Measurements from ENCODE around the gene CASKIN2.

CASKIN2 gene

DNA sequence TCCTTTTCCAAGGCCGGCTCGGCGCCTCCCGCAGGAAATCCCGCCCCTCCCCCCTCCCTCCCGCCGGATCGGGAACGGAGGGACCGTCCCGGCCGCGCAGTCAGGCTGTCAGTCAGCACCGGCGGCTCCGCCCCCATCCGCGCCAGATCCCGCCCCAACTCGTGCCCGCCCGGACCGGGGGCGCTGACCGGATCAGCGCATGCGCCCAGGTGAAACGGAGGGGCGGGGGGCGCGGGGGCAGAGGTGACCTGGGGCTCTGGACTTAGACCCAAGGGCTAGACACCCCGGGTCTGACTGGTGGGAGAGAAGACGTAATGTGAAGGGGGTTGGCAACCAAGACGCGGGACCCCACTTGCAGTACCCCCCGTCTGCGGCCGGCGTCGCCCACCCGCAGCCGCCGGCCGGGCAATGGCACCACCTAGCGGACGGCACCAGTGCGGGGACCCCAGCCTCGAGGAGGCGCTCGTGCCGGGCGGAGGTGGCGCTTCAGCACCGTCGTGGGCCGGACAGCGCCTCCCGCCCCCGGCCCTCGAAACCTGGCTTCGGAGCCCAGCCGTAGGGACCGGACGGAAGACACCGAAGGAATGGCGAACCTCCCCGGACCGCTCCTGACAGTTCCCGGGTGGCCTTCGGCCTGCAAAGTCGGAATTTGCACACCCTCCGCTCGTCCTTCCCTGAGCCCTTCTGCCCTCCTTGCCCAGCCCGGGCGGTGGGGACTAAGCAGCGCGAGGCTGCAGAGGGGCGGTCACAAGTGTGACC, at the start of gene CASKIN2:
Gene CASKIN2 (minus strand): TSS at position 42 of the 759 bp plus-strand sequence. CDS start 1,733 bp downstream, outside the sequence.
- in situ Hi-C loops (cut with MboI; ENCODE audit: low sequenced_read_pairs) = no loop called here

- in situ Hi-C loops (cut with MboI; ENCODE audit: low sequenced_read_pairs) = no loop called here
Observed at GRCh38 chr17:75565066-75565465, 49.7 kb upstream of the CASKIN2 start.

DNA sequence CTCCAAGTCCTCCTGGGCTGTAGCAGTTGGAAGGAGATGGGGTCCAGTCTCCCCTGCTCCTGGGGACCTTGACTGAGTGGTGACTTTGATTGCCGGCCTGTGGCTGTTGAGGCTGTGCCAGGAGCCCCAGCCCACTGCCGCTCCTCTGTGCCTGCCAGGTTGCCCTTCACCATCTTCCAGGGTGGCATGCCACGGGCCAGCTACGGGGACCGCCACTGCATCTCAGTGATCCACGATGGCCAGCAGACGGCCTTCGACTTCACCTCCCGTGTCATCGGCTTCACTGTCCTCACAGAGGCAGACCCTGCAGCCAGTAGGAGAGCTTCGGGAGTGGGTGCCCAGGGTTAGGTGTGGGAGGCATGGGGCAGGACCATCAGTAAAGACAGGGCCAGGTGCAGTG, 48.9 kb upstream of the CASKIN2 start:
- in situ Hi-C loops (cut with MboI; ENCODE audit: low sequenced_read_pairs) = no loop called here

- in situ Hi-C loops (cut with MboI; ENCODE audit: low sequenced_read_pairs) = no loop called here
Observed at GRCh38 chr17:75563063-75563758, 47.9 kb upstream of the CASKIN2 start.

GRCh38 chr17:75561927-75562603, 46.7 kb upstream of the CASKIN2 start:
- in situ Hi-C loops (cut with MboI; ENCODE audit: low sequenced_read_pairs) = no loop called here

- in situ Hi-C loops (cut with MboI; ENCODE audit: low sequenced_read_pairs) = no loop called here
Observed at GRCh38 chr17:75559958-75560533, 44.7 kb upstream of the CASKIN2 start.

DNA sequence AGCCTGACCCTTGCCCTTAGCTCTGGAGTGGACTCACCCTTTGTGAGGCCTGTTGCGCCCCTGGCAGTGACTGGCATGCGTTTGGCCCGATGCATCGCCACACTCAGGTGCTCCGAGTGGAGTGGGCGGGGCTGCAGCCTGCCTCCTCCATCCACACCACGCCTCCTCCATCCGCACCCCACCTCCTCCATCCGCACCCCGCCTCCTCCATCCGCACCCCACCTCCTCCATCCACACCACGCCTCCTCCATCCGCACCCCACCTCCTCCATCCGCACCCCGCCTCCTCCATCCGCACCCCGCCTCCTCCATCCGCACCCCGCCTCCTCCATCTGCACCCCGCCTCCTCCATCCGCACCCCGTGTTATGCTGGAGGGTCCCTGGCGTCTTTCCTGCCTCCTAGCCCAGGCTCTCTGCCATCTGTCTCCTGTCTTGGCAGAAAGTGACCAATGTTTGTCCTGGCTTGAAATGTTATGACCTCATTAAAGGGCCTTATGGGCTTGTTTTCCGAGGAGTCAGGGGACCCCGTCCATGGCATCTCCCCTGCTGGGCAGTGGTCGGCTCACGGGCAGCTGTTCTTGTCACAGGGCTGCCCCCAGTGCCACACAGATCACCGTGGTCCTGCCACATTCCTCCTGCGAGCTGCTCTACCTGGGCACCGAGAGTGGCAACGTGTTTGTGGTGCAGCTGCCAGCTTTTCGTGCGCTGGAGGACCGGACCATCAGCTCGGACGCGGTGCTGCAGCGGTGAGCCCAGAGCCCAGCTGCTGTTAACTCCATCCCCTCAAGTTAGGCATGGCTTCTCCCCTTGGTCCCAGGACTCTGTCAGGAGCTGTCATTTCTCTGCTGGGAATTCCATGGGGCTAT, 43.6 kb upstream of the CASKIN2 start:
- in situ Hi-C loops (cut with MboI; ENCODE audit: low sequenced_read_pairs) = no loop called here

GRCh38 chr17:75557852-75558665, 42.7 kb upstream of the CASKIN2 start:
- in situ Hi-C loops (cut with MboI; ENCODE audit: low sequenced_read_pairs) = no loop called here

DNA sequence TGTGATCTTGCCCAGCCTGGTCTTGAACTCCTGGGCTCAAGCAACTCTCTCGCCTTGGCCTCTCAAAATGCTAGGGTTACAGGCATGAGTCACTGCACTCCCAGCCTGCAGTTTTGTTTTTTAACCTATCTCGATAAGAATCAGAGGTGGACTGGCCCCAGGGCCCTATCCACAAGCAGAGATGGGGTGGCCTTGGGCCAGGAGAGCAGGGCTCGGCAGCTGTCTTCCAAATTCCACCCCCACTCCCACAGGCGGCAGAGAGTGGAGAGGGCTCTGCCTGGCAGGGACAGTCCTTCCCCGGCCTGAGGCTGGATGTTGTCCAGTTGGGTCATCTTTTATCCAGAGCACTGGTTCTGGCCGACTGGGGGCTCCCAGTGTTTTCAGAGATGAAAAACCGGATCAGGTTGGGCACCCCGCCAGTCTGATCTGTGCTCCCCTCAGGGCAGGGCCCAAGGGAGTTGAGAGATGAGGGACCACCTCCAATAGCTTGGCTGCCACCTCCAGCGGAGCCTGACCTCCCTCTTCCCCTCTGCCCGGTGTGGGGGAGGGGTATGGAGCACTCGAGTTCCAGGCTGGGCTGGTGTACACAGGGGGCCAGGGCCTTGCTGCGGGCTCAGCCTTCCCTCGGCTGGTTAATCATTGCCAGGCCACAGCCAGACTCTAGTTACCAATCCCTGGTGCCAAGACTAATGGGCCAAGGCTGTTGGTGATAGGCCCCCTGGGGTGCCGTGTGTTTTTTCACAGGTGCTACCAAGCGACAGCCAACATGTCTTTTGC, 41.9 kb upstream of the CASKIN2 start:
- in situ Hi-C loops (cut with MboI; ENCODE audit: low sequenced_read_pairs) = no loop called here

- in situ Hi-C loops (cut with MboI; ENCODE audit: low sequenced_read_pairs) = no loop called here
Observed at GRCh38 chr17:75555679-75556153, 40.4 kb upstream of the CASKIN2 start.

- in situ Hi-C loops (cut with MboI; ENCODE audit: low sequenced_read_pairs) = no loop called here
Observed at GRCh38 chr17:75553295-75554110, 38.2 kb upstream of the CASKIN2 start.

- in situ Hi-C loops (cut with MboI; ENCODE audit: low sequenced_read_pairs) = no loop called here
Observed at GRCh38 chr17:75552425-75553294, 37.3 kb upstream of the CASKIN2 start.

GRCh38 chr17:75551266-75551665, 35.9 kb upstream of the CASKIN2 start:
- in situ Hi-C loops (cut with MboI; ENCODE audit: low sequenced_read_pairs) = no loop called here

- in situ Hi-C loops (cut with MboI; ENCODE audit: low sequenced_read_pairs) = no loop called here
Observed at GRCh38 chr17:75550139-75550465, 34.8 kb upstream of the CASKIN2 start.

- in situ Hi-C loops (cut with MboI; ENCODE audit: low sequenced_read_pairs) = no loop called here
Observed at GRCh38 chr17:75549246-75550138, 34.2 kb upstream of the CASKIN2 start.

GRCh38 chr17:75548813-75549212, 33.5 kb upstream of the CASKIN2 start:
- in situ Hi-C loops (cut with MboI; ENCODE audit: low sequenced_read_pairs) = no loop called here
